Measurements from ENCODE around the gene KRT86.
"Not testable (repeated sequence)": the region's sequence is repeated elsewhere in the genome, so short reads cannot be mapped to it uniquely, and the experiment has no call there.

Gene KRT86

GRCh38 chr12:52342781-52343490 is 68.5 kb downstream of the KRT86 start:
- Histone ChIP-seq H3K4me3 (ENCODE audit: insufficient read depth, low read length, poor library complexity, severe bottlenecking) (no peak overlapping the region), H3K9ac (ENCODE audit: low read length) (no peak overlapping the region), H3K9me2 (replicated peaks; ENCODE audit: insufficient read depth, low read length) (no peaks in the 10 kb centered on the region), H3F3A (ENCODE audit: insufficient read depth) (no peaks in the 10 kb centered on the region), H4K20me1 (ENCODE audit: low read depth, low read length) (no peaks in the 10 kb centered on the region), H3K79me2 (ENCODE audit: insufficient read depth, low read length) (no peaks in the 10 kb centered on the region), H2AFZ (ENCODE audit: low read depth, low read length, severe bottlenecking) (no peak overlapping the region), H3K4me2 (ENCODE audit: low read depth, low read length, poor library complexity, severe bottlenecking) (no peak overlapping the region), H3K27me3 (ENCODE audit: low read length) (no peaks in the 10 kb centered on the region), H3K36me3 (ENCODE audit: low read length) (no peaks in the 10 kb centered on the region), H3K27ac (ENCODE audit: low read depth, low read length) (no peak overlapping the region), H3K9me3 (ENCODE audit: insufficient read depth, low read length) (no peaks in the 10 kb centered on the region)
- no peak for TF ChIP-seq CTCF (IDR thresholded peaks at IDR 0.05; ENCODE audit: insufficient read depth, low read length, poor library complexity, severe bottlenecking)
- no peak for TF ChIP-seq EZH2phosphoT487 (conservative IDR thresholded peaks at IDR 0.05; ENCODE audit: low read length)

- Histone ChIP-seq H3K27ac (ENCODE audit: low read depth, low read length) (no peak overlapping the region), H3K27me3 (ENCODE audit: low read length) (no peaks in the 10 kb centered on the region)
- TF ChIP-seq CTCF (IDR thresholded peaks at IDR 0.05; ENCODE audit: insufficient read depth, low read length, poor library complexity, severe bottlenecking): no peak
- TF ChIP-seq EZH2phosphoT487 (conservative IDR thresholded peaks at IDR 0.05; ENCODE audit: low read length): no peak
Measured at GRCh38 chr12:52343550-52343949, 69.1 kb downstream of the KRT86 start.

GRCh38 chr12:52344111-52344510 is 69.7 kb downstream of the KRT86 start:
- Histone ChIP-seq H3K27ac (ENCODE audit: low read depth, low read length) (no peak overlapping the region), H3K27me3 (ENCODE audit: low read length) (no peaks in the 10 kb centered on the region), H4K20me1 (ENCODE audit: low read depth, low read length) (no peaks in the 10 kb centered on the region), H3K9me3 (ENCODE audit: insufficient read depth, low read length) (no peaks in the 10 kb centered on the region), H3K4me3 (ENCODE audit: insufficient read depth, low read length, poor library complexity, severe bottlenecking) (no peak overlapping the region), H2AFZ (ENCODE audit: low read depth, low read length, severe bottlenecking) (no peak overlapping the region), H3K9me2 (replicated peaks; ENCODE audit: insufficient read depth, low read length) (no peaks in the 10 kb centered on the region), H3K9ac (ENCODE audit: low read length) (no peak overlapping the region), H3F3A (ENCODE audit: insufficient read depth) (no peaks in the 10 kb centered on the region), H3K36me3 (ENCODE audit: low read length) (no peaks in the 10 kb centered on the region), H3K79me2 (ENCODE audit: insufficient read depth, low read length) (no peaks in the 10 kb centered on the region), H3K4me2 (ENCODE audit: low read depth, low read length, poor library complexity, severe bottlenecking) (no peak overlapping the region)
- TF ChIP-seq CTCF (IDR thresholded peaks at IDR 0.05; ENCODE audit: insufficient read depth, low read length, poor library complexity, severe bottlenecking): no peak

More at GRCh38 chr12:52343550-52343949, 69.1 kb downstream of the KRT86 start:
- Histone ChIP-seq H3K9me3 (ENCODE audit: insufficient read depth, low read length) (no peaks in the 10 kb centered on the region), H3K9me2 (replicated peaks; ENCODE audit: insufficient read depth, low read length) (no peaks in the 10 kb centered on the region), H3F3A (ENCODE audit: insufficient read depth) (no peaks in the 10 kb centered on the region), H3K4me2 (ENCODE audit: low read depth, low read length, poor library complexity, severe bottlenecking) (no peak overlapping the region), H2AFZ (ENCODE audit: low read depth, low read length, severe bottlenecking) (no peak overlapping the region), H3K9ac (ENCODE audit: low read length) (no peak overlapping the region), H4K20me1 (ENCODE audit: low read depth, low read length) (no peaks in the 10 kb centered on the region), H3K4me3 (ENCODE audit: insufficient read depth, low read length, poor library complexity, severe bottlenecking) (no peak overlapping the region), H3K36me3 (ENCODE audit: low read length) (no peaks in the 10 kb centered on the region), H3K79me2 (ENCODE audit: insufficient read depth, low read length) (no peaks in the 10 kb centered on the region)

- H2AFZ ChIP-seq (ENCODE audit: low read depth, low read length, severe bottlenecking); H3F3A ChIP-seq (ENCODE audit: insufficient read depth); H3K36me3 ChIP-seq (ENCODE audit: low read length); H3K27ac ChIP-seq (ENCODE audit: low read depth, low read length); H3K79me2 ChIP-seq (ENCODE audit: insufficient read depth, low read length); H3K9me2 ChIP-seq (replicated peaks; ENCODE audit: insufficient read depth, low read length); H3K9ac ChIP-seq (ENCODE audit: low read length); H3K9me3 ChIP-seq (ENCODE audit: insufficient read depth, low read length); H4K20me1 ChIP-seq (ENCODE audit: low read depth, low read length); H3K27me3 ChIP-seq (ENCODE audit: low read length); H3K4me3 ChIP-seq (ENCODE audit: insufficient read depth, low read length, poor library complexity, severe bottlenecking); H3K4me2 ChIP-seq (ENCODE audit: low read depth, low read length, poor library complexity, severe bottlenecking): not testable (repeated sequence)
Measured at GRCh38 chr12:52345041-52345440, 70.6 kb downstream of the KRT86 start.

All from SU-DHL-6 (cell line).